ENCODE results near the gene GATA1.

Gene GATA1

GRCh38 chrX:48753708-48754228 lies 32.6 kb upstream of the GATA1 start:
- TF ChIP-seq POLR2AphosphoS5 (IDR thresholded peaks at IDR 0.05; ENCODE audit: low read depth, low read length) (no peak), TAF1 (IDR thresholded peaks at IDR 0.05; ENCODE audit: low read depth, low read length) (no peak), SPI1 (IDR thresholded peaks at IDR 0.05; ENCODE audit: low read depth, low read length) (no peak), PAX5 (IDR thresholded peaks at IDR 0.05; ENCODE audit: insufficient read depth, low read length, severe bottlenecking) (no peak), POU2F2 (IDR thresholded peaks at IDR 0.05; ENCODE audit: low read depth, low read length) (no peak), POLR2A (IDR thresholded peaks at IDR 0.05; ENCODE audit: low read depth, low read length) (no peak)
- DNase-seq (ENCODE audit: insufficient read length, low spot score) (no peak), FAIRE-seq (no peak)

- no peak for FAIRE-seq
- no peak for DNase-seq (ENCODE audit: insufficient read length, low spot score)
- TF ChIP-seq POU2F2 (IDR thresholded peaks at IDR 0.05; ENCODE audit: low read depth, low read length) (no peak), POLR2AphosphoS5 (IDR thresholded peaks at IDR 0.05; ENCODE audit: low read depth, low read length) (no peak), POLR2A (IDR thresholded peaks at IDR 0.05; ENCODE audit: low read depth, low read length) (no peak), PAX5 (IDR thresholded peaks at IDR 0.05; ENCODE audit: insufficient read depth, low read length, severe bottlenecking) (no peak), TAF1 (IDR thresholded peaks at IDR 0.05; ENCODE audit: low read depth, low read length) (no peak), SPI1 (IDR thresholded peaks at IDR 0.05; ENCODE audit: low read depth, low read length) (no peak)
These were observed 32.2 kb upstream of the GATA1 start for GRCh38 chrX:48754238-48754637.

GRCh38 chrX:48761674-48762471 lies 24.5 kb upstream of the GATA1 start, which contains the start of gene GLOD5:
TSS of gene GLOD5 (plus strand) at chrX:48761747. CDS start at chrX:48761791, 44 bp downstream.
- TF ChIP-seq PAX5 (IDR thresholded peaks at IDR 0.05; ENCODE audit: insufficient read depth, low read length, severe bottlenecking) (no peak), POLR2AphosphoS5 (IDR thresholded peaks at IDR 0.05; ENCODE audit: low read depth, low read length) (no peak), SPI1 (IDR thresholded peaks at IDR 0.05; ENCODE audit: low read depth, low read length) (no peak), POU2F2 (IDR thresholded peaks at IDR 0.05; ENCODE audit: low read depth, low read length) (no peak), POLR2A (IDR thresholded peaks at IDR 0.05; ENCODE audit: low read depth, low read length) (no peak), TAF1 (IDR thresholded peaks at IDR 0.05; ENCODE audit: low read depth, low read length) (no peak)
- DNase-seq (ENCODE audit: insufficient read length, low spot score) (no peak), FAIRE-seq (no peak)

- DNase-seq (ENCODE audit: insufficient read length, low spot score) (no peak), FAIRE-seq (no peak)
- TF ChIP-seq TAF1 (IDR thresholded peaks at IDR 0.05; ENCODE audit: low read depth, low read length) (no peak), PAX5 (IDR thresholded peaks at IDR 0.05; ENCODE audit: insufficient read depth, low read length, severe bottlenecking) (no peak), POU2F2 (IDR thresholded peaks at IDR 0.05; ENCODE audit: low read depth, low read length) (no peak), POLR2A (IDR thresholded peaks at IDR 0.05; ENCODE audit: low read depth, low read length) (no peak), SPI1 (IDR thresholded peaks at IDR 0.05; ENCODE audit: low read depth, low read length) (no peak), POLR2AphosphoS5 (IDR thresholded peaks at IDR 0.05; ENCODE audit: low read depth, low read length) (no peak)
These were observed 17.2 kb upstream of the GATA1 start for GRCh38 chrX:48769230-48769629.

GRCh38 chrX:48770296-48770695 lies 16.1 kb upstream of the GATA1 start:
- TF ChIP-seq TAF1 (IDR thresholded peaks at IDR 0.05; ENCODE audit: low read depth, low read length) (no peak), POLR2AphosphoS5 (IDR thresholded peaks at IDR 0.05; ENCODE audit: low read depth, low read length) (no peak), SPI1 (IDR thresholded peaks at IDR 0.05; ENCODE audit: low read depth, low read length) (no peak), POU2F2 (IDR thresholded peaks at IDR 0.05; ENCODE audit: low read depth, low read length) (no peak), POLR2A (IDR thresholded peaks at IDR 0.05; ENCODE audit: low read depth, low read length) (no peak), PAX5 (IDR thresholded peaks at IDR 0.05; ENCODE audit: insufficient read depth, low read length, severe bottlenecking) (no peak)
- FAIRE-seq: no peak
- no peak for DNase-seq (ENCODE audit: insufficient read length, low spot score)

GRCh38 chrX:48772602-48773001 lies 13.8 kb upstream of the GATA1 start:
- DNase-seq (ENCODE audit: insufficient read length, low spot score) (no peak), FAIRE-seq (no peak)
- TF ChIP-seq TAF1 (IDR thresholded peaks at IDR 0.05; ENCODE audit: low read depth, low read length): no peak

- no peak for DNase-seq (ENCODE audit: insufficient read length, low spot score)
- FAIRE-seq: peak; percentile 43
- TF ChIP-seq POLR2AphosphoS5 (IDR thresholded peaks at IDR 0.05; ENCODE audit: low read depth, low read length) (no peak), TAF1 (IDR thresholded peaks at IDR 0.05; ENCODE audit: low read depth, low read length) (no peak), POU2F2 (IDR thresholded peaks at IDR 0.05; ENCODE audit: low read depth, low read length) (no peak), SPI1 (IDR thresholded peaks at IDR 0.05; ENCODE audit: low read depth, low read length) (no peak), POLR2A (IDR thresholded peaks at IDR 0.05; ENCODE audit: low read depth, low read length) (no peak), PAX5 (IDR thresholded peaks at IDR 0.05; ENCODE audit: insufficient read depth, low read length, severe bottlenecking) (no peak)
These were observed 9.5 kb upstream of the GATA1 start for GRCh38 chrX:48776818-48777439.

GRCh38 chrX:48779399-48779798 lies 7.0 kb upstream of the GATA1 start:
- DNase-seq (ENCODE audit: insufficient read length, low spot score): no peak
- TF ChIP-seq PAX5 (IDR thresholded peaks at IDR 0.05; ENCODE audit: insufficient read depth, low read length, severe bottlenecking) (no peak), POLR2AphosphoS5 (IDR thresholded peaks at IDR 0.05; ENCODE audit: low read depth, low read length) (no peak), POLR2A (IDR thresholded peaks at IDR 0.05; ENCODE audit: low read depth, low read length) (no peak), SPI1 (IDR thresholded peaks at IDR 0.05; ENCODE audit: low read depth, low read length) (no peak), POU2F2 (IDR thresholded peaks at IDR 0.05; ENCODE audit: low read depth, low read length) (no peak), TAF1 (IDR thresholded peaks at IDR 0.05; ENCODE audit: low read depth, low read length) (no peak)
- FAIRE-seq: no peak

GRCh38 chrX:48781705-48782104 lies 4.7 kb upstream of the GATA1 start:
- DNase-seq (ENCODE audit: insufficient read length, low spot score): no peak
- FAIRE-seq: no peak
- TF ChIP-seq PAX5 (IDR thresholded peaks at IDR 0.05; ENCODE audit: insufficient read depth, low read length, severe bottlenecking): no peak

Data from GM12891 (cell line).